GM10847 (cell line): ENCODE results near the gene FARS2.

Experiments used
- POLR2A ChIP-seq: IDR thresholded peaks from 2 replicates; pipeline ENCODE4 v1.6.1; 2011; ENCODE audit not compliant: insufficient read length; ENCODE audit errors: extremely low read depth

The FARS2 gene

GRCh38 chr6:5767471-5767870 lies 506.2 kb downstream of the FARS2 start:
- TF ChIP-seq POLR2A = no peak

- no peak for TF ChIP-seq POLR2A
These were observed 509.9 kb downstream of the FARS2 start for GRCh38 chr6:5771211-5771610.

- no peak for TF ChIP-seq POLR2A
These were observed 510.6 kb downstream of the FARS2 start for GRCh38 chr6:5771759-5772390.

- no peak for TF ChIP-seq POLR2A
These were observed 511.3 kb downstream of the FARS2 start for GRCh38 chr6:5772408-5773120.

- TF ChIP-seq POLR2A = no peak
These were observed 514.8 kb downstream of the FARS2 start for GRCh38 chr6:5776104-5776503.

- no peak for TF ChIP-seq POLR2A
These were observed 515.5 kb downstream of the FARS2 start for GRCh38 chr6:5776706-5777390.

GRCh38 chr6:5778317-5778857 lies 517.1 kb downstream of the FARS2 start:
- TF ChIP-seq POLR2A = no peak

- TF ChIP-seq POLR2A = no peak
These were observed 517.6 kb downstream of the FARS2 start for GRCh38 chr6:5778906-5779305.

GRCh38 chr6:5781019-5781418 lies 519.7 kb downstream of the FARS2 start:
- no peak for TF ChIP-seq POLR2A

- no peak for TF ChIP-seq POLR2A
These were observed 520.7 kb downstream of the FARS2 start for GRCh38 chr6:5781966-5782556.

- no peak for TF ChIP-seq POLR2A
These were observed 521.7 kb downstream of the FARS2 start for GRCh38 chr6:5782783-5783547.

- TF ChIP-seq POLR2A = no peak
These were observed 522.3 kb downstream of the FARS2 start for GRCh38 chr6:5783584-5784089.

- no peak for TF ChIP-seq POLR2A
These were observed 523.9 kb downstream of the FARS2 start for GRCh38 chr6:5785249-5785648.

GRCh38 chr6:5786321-5786968 lies 525.1 kb downstream of the FARS2 start:
- TF ChIP-seq POLR2A = no peak
